ENCODE measurements around the gene PAAF1.
"Not testable (repeated sequence)": the region's sequence is repeated elsewhere in the genome, so short reads cannot be mapped to it uniquely, and the experiment has no call there.

The PAAF1 gene, protein sequence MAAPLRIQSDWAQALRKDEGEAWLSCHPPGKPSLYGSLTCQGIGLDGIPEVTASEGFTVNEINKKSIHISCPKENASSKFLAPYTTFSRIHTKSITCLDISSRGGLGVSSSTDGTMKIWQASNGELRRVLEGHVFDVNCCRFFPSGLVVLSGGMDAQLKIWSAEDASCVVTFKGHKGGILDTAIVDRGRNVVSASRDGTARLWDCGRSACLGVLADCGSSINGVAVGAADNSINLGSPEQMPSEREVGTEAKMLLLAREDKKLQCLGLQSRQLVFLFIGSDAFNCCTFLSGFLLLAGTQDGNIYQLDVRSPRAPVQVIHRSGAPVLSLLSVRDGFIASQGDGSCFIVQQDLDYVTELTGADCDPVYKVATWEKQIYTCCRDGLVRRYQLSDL
- 5.1 to 11.5 reads per million in 2 donors for total RNA-seq

DNA sequence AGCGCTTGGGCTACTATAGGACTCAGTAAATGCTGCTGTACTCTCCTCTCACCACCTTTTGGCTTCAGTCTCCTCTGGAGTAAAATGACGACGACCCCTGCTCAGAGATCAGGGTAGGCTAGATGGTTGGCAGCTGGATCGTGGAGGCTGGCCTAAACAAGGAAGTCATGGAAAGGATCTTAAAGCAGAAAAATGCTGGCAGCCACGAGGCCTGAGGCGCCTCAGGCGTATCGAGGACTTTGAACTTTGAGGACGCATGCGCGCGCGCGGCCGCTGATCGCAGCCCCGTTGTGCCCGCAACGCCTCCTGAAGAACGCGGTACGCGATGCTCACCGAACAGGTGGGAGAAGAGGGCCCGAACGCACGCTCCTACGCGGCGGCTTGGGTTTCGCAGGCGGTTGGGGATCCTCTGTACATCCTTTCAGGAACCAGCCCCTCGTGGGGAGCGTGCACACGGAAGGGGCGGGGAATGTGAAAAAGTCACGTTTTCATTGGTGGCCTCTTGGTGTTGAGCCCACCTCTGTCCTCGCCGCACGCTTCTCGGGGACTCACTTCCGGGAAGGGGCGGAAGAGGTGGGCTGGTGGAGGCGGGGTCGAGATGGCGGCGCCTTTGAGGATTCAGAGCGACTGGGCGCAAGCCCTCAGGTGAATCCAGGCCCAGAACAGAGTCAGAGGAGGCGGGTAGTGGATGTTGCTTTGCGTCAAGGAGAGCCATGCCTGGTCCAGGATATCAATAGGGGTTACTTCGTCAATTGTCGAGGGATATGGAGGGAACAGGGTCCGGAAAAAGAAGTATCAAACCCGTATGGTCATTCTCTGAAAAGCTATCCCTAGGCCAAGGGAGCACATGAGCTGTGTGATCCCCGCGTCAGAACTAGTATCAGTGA, at the start of gene PAAF1, which contains the start of gene COA4:
TSS of gene PAAF1 (plus strand) at position 576 of the 887 bp plus-strand sequence. CDS start at position 599, 23 bp downstream.
TSS of gene COA4 (minus strand) at position 423 of the 887 bp plus-strand sequence. CDS start 3,468 bp downstream, outside the sequence.
- DNase-seq: peak; percentile 89

DNA sequence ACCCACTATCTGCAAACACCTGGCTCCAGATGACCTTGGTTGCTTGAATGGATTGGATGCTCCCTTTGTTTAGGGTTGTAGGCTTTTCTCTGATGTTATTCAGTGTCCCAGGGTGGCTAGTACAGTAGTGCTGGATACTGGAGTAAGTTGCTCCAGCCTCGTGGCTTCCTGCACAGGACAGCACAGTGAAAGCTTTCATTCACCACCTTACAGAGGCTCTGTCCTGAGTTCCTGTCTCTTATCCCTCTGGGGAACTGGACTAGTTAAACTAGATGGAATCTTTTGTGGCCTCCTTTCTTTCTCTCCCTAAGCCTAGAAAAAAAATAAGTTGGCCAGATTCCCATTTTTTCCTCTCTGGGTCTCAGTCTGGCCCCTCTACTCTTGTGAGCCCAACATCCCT, 46.5 kb upstream of the PAAF1 start:
- no peak for DNase-seq

DNA sequence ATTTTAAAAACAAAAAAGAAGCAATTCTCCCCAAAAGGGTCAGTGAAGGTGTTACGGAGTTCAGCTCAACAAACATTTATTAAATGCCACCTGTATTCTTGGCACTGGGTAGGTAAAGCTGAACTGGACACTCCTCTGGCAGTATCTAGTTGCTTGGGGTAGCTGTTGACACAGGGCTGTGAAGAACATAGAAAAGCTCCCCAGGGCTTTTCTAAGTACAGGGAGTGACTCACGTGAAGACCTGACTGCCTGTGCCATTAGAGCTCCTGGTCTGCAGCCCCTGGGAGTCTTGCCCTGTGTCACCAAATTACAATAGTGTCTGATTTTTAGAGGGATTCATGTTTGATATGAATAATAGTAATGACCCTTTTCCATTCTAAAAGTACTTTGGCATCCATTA, 43.7 kb upstream of the PAAF1 start:
- no peak for DNase-seq

DNA sequence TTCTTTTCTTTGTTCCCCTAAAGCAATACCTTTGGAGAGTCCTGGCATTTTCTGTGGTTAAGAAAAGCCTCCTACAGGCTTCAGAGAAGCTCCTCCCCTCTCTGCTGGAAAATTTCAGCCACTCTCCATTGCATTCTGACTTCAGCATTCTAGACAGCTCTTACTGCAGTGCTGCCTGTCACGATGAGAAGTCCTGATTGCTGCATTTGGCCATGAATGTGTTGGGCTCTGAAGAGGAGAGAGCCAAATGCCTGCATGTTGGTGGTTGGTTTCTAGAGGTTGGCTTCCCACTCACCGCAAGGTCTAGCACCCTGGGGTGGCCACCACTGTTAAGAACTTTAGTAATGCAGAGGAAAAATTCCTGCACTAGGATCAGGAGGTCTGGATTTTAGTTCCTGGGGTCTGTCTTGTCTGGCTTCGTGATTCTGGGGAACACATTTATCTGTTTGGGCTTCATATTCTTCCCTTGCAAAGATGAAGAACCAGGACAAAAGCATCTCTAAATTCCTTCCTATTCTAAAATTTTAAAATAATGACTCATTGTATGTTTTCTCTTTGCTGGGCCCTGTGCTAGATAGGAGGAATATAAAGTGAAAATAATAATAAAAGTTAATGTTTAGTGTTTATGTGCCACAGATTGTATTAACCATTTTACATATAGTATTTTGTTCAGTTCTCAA, 38.2 kb upstream of the PAAF1 start:
- no peak for DNase-seq

DNA sequence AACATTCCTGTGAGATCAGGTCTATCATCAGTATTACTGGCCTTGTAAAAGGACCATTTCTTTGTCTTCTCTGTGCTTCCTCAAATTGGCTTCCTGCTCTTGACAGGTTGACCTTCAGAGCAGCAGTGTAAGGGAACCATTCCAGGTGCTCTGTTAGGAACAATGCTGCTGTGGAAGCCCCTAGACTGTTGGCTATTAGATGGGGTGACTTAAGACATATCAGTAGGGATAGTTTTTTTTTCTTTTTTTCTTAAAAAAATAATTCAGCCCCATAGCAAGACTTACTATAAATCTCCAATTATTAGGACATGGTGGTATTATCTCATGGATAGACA, 37.7 kb upstream of the PAAF1 start:
- DNase-seq: no peak

DNA sequence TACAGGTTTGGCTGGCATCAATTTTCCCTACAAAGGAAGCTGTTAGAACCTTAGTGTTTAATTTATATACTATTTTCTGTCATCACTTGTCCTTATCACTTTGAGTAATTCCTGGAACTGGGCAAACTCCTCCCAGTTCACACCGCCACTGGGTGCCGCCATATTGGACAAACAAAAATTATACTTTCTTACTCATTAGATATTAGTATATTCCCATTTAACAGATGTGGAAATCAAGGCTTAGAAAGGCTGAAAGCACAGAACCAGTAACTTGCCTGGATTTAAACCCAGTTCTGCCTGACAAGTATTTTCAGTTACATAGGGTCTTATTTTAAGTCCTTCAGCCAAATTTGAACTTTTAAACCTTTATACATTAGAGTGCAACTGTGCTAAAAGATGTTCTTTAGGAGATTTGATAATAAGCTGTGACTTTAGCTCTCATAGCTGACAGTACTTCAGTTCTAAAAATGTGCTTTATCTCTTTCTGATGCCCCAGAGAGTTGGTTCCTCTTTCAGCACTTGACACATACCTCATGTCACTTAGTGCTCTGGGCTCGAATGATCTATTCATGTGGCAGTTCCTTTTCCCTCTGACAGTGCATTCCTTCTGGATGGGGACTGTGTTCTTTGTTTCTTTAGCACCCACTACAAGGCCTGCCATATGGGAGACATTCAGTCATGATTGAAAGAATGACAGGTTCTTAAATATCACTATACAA, 25.6 kb upstream of the PAAF1 start:
- DNase-seq: no peak

DNA sequence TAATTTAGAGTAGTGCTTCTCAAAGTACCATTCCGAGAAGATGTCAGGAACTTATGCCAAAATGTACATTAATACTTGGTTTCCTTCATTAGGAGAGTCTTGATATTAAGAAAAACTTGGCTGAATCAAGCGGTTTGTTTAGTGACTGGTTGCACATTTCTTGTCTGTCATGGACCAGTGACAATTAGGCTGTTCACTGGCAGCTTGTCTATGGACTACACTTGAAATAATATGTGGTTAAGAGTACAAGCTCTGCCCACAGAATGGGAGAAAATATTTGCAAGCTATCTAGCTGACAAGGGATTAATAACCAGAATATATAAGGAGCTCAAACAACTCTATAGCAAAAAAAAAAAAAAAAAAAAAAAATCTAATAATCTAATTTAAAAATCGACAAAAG, 24.8 kb upstream of the PAAF1 start:
- DNase-seq: no peak

DNA sequence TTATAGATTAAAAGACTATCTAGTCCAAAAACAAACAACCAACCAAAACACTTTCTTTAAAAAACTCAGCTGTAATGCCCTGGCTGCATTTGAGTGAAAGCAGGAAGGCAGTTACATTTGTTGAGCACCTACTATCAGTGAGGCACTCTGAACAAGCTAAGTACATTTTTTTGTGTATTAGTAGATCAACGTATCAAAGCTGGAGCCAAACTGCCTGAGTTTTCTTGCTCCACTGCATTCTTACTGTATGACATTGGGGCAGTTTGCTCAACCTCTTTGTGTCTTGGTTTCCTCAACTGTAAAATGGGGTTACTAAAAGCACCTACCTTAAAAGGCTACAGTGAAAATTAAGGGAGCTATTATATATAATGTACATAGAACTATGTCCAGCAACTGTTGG, 22.1 kb upstream of the PAAF1 start:
- no peak for DNase-seq

DNA sequence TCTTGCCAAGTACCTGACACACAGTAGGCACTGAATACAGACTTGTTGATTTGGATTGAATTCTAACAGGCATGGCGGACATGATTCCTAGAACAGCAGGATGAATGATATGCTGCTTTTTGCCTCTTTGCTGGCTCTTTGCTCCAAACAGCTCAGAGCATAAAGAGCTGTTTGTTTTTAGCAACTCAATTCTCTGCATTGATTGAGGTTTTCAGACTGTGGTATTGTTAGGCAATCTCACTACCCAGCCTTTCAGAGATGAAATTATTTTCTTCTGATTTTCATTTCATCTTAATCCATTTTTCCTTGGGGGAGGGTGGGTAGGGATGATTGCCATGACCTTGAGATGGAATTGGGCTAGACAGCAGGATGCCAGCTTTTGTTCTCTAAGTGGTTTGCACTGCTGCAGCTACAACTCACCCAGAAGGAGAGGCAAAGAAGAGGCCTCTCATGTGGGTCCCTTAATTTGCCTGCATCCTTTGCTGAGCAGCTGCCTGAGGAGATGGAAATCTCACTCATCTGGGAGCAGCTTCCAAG, 20.7 kb upstream of the PAAF1 start:
- DNase-seq: no peak

DNA sequence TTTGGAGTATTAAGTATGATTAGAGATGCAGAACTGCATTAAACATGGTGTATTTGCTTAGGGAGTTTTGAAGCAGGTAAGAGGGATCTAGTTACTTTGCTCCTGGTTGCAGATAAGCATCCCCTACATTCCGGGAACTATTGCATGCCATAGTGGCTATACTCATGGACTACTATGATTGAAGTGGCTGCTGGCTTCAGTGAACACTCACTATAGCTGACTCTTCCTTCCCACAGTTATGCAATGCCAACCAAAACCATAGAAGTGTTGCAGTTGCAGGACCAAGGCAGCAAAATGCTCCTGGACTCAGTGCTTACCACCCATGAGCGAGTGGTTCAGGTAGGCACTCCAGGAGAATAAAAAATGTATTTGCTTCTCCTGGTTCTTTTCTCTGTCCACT, 17.1 kb upstream of the PAAF1 start:
- no peak for DNase-seq

DNA sequence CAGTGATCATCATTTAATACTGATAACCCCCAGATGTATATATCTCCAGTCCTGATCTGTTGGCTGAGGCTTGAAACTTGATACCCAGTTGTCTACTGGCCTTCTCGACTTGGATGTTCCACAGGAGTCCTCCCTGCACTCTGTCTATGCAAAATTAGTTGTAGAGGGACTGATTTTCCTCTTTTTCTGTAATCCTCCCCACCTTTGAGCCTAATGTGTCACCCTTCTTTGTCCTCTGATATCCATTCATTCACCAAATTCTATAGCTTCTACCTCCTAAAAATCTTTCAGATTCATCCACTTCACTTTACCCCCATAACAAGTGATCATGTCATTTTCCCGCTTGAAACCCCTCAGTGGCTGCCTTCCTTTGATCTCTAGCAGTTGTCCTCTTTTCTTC, 16.6 kb upstream of the PAAF1 start:
- DNase-seq: no peak

DNA sequence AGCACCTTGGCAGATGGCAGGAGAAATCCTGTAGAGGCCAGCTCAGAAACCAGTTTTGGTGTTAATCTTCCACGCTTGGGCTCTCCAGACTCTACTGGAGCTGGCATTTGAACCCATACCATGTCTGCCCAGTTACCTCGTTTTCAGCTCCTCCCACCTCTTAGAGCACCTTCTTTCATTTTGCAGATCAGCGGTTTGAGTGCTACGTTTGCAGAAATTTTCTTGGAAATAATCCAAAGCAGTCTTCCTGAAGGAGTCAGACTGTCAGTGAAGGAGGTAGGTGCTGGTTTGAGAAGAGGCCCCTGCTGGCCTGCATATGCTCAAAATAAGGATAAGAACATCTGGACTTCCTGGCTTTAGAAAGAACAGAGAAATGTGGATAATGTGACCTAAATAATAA, 13.8 kb upstream of the PAAF1 start:
- no peak for DNase-seq

DNA sequence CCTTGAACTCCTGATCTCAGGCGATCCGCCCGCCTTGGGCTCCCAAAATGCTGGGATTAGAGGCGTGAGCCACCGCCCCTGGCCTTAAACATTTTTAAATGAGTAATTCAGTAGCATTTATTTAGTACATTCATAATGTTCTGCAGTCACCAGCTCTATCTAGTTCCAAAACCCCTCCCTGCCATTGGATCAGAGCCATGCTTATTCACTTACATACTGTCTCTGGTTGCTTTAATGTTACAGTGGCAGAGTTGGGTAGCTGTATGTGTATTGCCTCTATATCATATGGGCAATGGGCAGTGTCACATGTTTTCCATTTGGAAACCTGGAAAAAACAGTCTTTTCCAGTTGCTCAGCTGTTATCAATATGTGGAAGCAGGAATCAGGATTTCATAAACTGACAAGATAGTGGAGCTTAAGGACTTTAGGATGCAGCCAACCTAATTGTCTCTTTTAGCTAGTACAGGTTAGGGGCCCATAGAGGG, 10.7 kb upstream of the PAAF1 start:
- DNase-seq: no peak

DNA sequence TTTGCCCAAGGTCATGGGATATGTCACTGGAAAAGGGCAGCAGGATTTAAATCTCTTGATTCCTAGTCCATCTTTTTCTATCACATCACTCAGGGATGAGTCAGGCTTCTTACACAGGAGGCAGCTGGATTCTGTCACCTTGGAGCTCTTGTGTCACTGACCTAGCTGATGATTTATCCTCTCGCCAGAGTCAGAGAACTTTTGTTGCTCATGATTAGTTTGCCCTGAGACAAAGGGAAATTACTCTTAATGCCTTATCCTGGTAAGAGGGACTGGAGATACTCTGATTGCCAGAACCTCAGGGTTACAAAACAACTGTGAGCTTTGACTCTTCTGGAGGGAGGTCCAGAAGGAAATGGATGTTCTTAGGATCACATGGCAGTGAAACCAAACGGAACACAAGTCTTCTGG, 10.2 kb upstream of the PAAF1 start:
- no peak for DNase-seq

DNA sequence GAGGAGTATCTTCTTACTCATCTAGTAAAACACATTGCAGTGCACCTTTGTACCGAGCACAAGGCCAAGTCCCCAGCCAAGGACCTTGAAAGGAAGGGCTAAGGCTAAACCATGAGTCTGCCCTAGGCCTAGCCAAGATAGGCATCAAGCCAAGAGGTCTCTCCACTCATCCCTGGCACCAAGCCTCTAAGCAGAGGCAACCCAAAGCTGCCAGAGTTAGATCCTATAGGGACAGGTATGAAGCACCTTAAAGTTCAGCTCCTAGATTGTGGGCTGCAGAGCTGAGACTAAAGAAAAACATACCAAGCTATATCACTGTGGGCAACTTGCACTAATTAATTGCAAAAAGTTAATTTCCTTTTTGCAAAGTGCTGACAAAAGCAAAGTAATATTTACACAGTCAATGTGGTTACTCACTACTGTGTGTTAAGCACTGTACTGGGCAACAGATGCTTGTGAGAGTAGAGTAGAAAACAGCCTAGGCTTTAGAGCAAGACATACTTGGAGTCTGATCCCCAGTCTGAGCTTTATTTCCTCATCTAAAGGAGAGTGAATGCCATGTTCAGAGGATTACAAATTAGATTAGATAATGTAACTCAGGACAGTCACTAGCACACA, 7.4 kb upstream of the PAAF1 start:
- DNase-seq: no peak

DNA sequence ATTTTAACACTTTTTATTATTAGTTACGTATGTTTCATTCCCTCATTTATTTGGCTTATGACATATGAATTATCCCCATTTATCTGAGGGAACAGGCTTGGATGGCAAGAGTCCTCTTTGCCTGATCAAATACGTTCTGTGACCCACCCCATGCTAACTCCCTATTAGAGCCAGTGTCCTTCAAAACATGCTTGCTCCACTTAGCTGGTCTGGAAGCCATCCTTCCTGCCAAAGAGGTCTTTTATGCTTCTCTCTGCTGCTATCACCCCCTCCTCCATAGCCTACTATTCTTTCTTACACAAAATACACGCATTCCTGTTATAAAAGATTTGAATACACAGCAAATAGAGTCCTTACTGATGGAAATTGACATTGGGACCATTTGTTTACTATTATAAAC, 6.5 kb upstream of the PAAF1 start:
- DNase-seq: no peak

DNA sequence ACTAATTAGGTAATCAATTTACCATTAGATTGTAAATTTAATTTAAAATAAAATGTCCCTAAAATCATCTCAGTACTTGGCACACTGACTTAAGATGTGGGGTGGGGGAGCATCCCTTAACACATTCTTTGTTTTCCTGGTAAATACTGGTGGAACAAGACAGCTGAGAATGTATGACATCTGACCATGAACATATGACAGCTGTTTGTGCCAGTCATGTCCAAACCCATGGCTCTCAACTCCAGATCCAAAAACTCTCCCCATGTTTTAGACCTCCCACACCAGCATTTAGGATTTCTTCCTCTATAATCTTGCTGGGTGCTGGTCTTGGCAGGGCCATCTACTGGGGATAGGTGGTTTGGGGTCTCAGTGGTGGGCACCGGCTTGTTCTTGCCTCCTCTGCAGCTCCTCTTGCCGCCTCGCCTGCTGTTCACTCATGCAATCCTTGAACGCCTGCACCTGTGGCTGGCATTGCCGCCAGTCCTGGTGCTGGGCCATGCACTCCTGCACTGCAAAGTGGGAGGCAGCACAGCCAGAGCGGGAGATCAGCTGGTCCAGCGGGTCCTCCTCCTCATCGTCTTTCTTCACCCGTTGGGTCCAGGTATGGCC, 3.9 kb upstream of the PAAF1 start:
- no peak for DNase-seq

DNA sequence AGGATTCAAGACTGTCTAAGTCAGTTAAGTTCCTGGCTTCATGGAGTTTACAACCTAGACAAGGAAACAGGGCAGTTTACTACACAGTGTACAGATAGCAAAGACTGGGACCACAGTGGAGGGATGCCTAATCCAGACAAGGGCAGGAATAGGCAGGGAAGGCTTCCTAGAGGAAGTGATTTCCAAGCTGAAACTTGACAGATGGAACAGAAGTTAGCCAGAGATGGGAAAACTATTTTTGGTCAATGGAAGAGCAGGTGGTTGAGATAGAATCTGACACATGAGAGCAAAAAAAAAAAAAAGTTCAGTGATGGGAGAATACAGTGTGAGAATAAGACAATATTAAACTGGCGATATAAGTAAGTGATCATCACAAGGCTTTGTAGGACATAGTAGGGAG, 1.4 kb upstream of the PAAF1 start:
- DNase-seq: no peak

DNA sequence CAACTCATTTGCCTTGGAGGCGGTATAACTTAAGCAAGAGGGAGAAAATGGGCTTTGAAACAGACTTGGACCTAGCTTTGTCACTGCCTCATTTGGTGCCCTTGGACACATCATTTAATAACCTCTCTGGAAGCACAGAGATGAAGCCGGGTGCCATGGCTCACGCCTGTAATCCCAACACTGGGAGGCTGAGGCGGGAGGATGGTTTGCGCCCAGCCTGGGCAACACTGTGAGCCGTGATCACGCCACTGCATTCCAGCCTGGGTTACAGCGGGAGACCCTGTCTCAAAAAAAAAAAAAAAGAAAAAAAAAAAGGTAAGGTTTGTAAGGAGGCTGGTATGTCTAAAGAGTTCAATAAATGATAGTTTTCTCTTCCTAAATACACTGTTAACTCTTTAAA, 959 bp upstream of the PAAF1 start:
- no peak for DNase-seq

DNA sequence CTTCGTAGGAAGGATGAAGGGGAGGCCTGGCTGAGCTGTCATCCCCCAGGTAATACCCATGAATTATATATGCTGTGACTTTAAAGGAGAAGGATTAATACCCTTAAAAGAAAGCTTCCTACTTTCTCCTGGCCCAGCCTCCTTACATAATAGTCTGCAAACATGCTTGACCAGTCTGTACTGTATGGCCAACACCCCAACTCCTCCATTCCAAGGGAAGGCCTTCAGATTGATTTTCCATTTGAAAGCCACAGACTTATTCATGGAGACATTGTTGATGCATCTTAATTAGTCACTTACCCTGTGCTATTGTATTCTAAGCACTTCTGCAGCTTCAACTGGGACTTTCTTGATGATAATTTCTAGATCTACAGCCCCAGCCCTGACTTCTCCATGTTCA, 2.0 kb downstream of the PAAF1 start:
- no peak for DNase-seq

DNA sequence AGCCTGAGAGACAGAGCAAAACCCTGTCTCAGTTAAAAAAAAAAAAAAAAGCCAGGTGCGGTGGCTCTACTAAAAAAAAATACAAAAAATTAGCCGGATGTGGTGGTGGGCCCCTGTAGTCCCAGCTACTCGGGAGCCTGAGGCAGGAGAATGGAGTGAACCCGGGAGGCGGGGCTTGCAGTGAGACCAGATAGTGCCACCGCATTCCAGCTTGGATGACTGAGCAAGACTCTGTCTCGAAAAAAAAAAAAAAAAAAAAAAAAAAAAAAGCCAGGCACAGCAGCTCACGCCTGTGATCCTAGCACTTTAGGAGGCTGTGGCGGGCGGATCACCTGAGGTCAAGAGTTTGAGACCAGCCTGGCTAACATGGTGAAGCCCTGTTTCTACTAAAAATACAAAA, 3.6 kb downstream of the PAAF1 start:
- DNase-seq: not testable (repeated sequence)

Measured in T-helper 9 cell (primary cell).